A549 (cell line): ENCODE data around the gene BAHD1.

Source experiments
- CBX8 ChIP-seq: fragments of 200-600 bp; sonication (generic); IDR thresholded peaks from 2 replicates; pipeline ENCODE4 v1.6.1; 2016
- MAFK ChIP-seq: fragments of 450-650 bp; IDR thresholded peaks from 2 replicates; pipeline ENCODE4 v1.6.1; 2014; ENCODE audit not compliant: partially characterized antibody
- RAD21 ChIP-seq, 2 experiments: fragments of >200 bp in 1 of 2; sonication (Bioruptor Twin) in 1 of 2; formaldehyde crosslinking in 1 of 2; IDR thresholded peaks in 1 of 2; conservative IDR thresholded peaks in 1 of 2; 2 replicates in 1 of 2; 3 replicates in 1 of 2; pipeline ENCODE4 v1.6.1; 2012 to 2018; ENCODE audit warnings: inconsistent platforms in 1 of 2
- RCOR1 ChIP-seq: fragments of 150-350 bp; IDR thresholded peaks from 2 replicates; pipeline ENCODE4 v1.6.1; 2014; ENCODE audit warnings: antibody characterized with exemption, low read length, low read depth
- RFX5 ChIP-seq: fragments of 450-650 bp; IDR thresholded peaks from 2 replicates; pipeline ENCODE4 v1.7.1; 2014; ENCODE audit warnings: antibody characterized with exemption, mild to moderate bottlenecking, moderate library complexity
- USF2 ChIP-seq: fragments of 450-650 bp; IDR thresholded peaks from 2 replicates; pipeline ENCODE4 v1.6.1; 2014; ENCODE audit warnings: antibody characterized with exemption

DNA sequence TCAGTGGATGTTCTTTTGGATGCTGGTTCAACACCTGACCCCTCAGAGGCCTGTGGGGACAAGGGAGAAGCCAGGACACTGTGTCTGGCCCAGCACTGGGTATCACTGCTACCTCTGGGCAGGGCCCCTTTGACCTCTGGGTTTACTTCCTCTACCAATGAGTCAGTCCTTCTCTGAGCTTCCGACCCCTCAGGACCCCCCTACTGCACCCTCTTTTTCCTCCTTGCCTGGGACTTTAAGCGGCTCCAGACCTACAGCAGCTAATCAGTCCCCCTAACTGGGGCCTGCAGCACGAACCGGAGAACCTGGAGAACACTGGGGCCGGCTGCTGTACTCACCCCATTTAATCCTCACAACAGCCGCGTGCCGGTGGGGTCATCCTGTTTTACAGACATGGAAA, 33.8 kb downstream of the BAHD1 start:
- TF ChIP-seq RAD21 (conservative IDR thresholded peaks at IDR 0.05 in 1 of 2, IDR thresholded peaks at IDR 0.05 in 1 of 2) (no peak), RCOR1 (no peak), RFX5 (no peak), USF2 (no peak), CBX8 (no peak), MAFK (no peak)
